ENCODE measurements around the gene THAP3.

DNA sequence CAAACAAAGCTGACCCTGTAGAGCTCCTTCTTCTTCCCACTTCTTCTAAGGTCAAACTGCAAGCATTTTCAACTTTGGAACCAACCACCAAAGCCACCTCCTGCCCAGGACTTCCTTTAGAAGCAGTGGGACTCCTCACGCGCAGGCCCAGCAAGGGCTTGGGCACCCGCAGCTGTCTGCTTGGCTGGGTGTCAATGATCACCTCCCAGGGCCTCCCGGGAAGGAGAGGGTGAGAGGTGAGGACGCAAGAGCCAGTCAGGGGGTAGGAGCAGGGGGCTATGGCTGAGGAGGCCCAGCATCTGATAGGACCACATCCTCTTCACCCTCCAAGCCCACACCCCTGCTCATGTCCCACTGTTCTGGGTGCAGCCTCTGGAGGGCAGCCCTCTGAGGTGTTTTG lies 32.2 kb upstream of the THAP3 start:
- TF ChIP-seq EZH2phosphoT487 (IDR thresholded peaks at IDR 0.05; ENCODE audit: borderline replicate concordance, low read length) = no peak
- TF ChIP-seq, protein P1, sequence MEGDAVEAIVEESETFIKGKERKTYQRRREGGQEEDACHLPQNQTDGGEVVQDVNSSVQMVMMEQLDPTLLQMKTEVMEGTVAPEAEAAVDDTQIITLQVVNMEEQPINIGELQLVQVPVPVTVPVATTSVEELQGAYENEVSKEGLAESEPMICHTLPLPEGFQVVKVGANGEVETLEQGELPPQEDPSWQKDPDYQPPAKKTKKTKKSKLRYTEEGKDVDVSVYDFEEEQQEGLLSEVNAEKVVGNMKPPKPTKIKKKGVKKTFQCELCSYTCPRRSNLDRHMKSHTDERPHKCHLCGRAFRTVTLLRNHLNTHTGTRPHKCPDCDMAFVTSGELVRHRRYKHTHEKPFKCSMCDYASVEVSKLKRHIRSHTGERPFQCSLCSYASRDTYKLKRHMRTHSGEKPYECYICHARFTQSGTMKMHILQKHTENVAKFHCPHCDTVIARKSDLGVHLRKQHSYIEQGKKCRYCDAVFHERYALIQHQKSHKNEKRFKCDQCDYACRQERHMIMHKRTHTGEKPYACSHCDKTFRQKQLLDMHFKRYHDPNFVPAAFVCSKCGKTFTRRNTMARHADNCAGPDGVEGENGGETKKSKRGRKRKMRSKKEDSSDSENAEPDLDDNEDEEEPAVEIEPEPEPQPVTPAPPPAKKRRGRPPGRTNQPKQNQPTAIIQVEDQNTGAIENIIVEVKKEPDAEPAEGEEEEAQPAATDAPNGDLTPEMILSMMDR (conservative IDR thresholded peaks at IDR 0.05; ENCODE audit: low read depth, low read length) = no peak
